ENCODE measurements around the gene PAWR. TPM values are rescaled to one million over a fixed set of nuclear protein-coding genes. Genes with fewer than 3 reads are reported as not detected.

Gene PAWR
- total and polyA plus RNA-seq, 10 of the 15 experiments (the other 5 are each of a cell fraction or from before 2014, with no cell fraction given): 8.1 to 70.6 (median 24.2) TPM

- peaks cover 78% of the 10 kb centered on the region for H3K79me2 ChIP-seq (ENCODE audit: control insufficient read depth, insufficient read depth, low read length)
- H3K9me3 ChIP-seq (replicated peaks; ENCODE audit: control insufficient read depth, insufficient read depth, low read length): no peaks in the 10 kb centered on the region
- SMC1A ChIA-PET (ENCODE audit: uncharacterized antibody, unreplicated experiment): interaction anchor here (1.1 to 3.7 kb wide), 7 partner anchors 9 to 254 kb away, joined by 3 to 9 read pairs (median 4); no protein-coding TSS in a partner anchor
- H3K9ac ChIP-seq (ENCODE audit: control insufficient read depth, insufficient read depth, low read length): no peak overlapping the region
- H3K4me2 ChIP-seq (ENCODE audit: control insufficient read depth, insufficient read depth): no peak overlapping the region; the same call in 1 of the 2 replicates
- in situ Hi-C loops (cut with MboI): loop anchor here (10.0 kb wide), 1 partner anchor 242 kb away; no protein-coding TSS in a partner anchor
- no peak overlapping the region for H2AFZ ChIP-seq (ENCODE audit: control insufficient read depth, low read depth, low read length)
- DNase-seq (ENCODE audit: low read depth, low spot score) (no peak), ATAC-seq (peak; percentile 19), FAIRE-seq (peak; percentile 7)
- H3K27me3 ChIP-seq (replicated peaks in 1 of 2; ENCODE audit: control insufficient read depth in 2 of 2, insufficient read depth in 2 of 2, low read length in 1 of 2): no peaks in the 10 kb centered on the region
- no peaks in the 10 kb centered on the region for H3K36me3 ChIP-seq (ENCODE audit: control insufficient read depth in 2 of 2, insufficient read depth in 2 of 2, low read length in 1 of 2)
- CTCF ChIA-PET: interaction anchor here (1.1 to 1.6 kb wide), 3 partner anchors 8 to 134 kb away, joined by 3 to 6 read pairs (median 4); partner anchors contain the start of gene PAWR
- intact Hi-C loops (cut with micrococcal nuclease; ENCODE audit: unreplicated experiment): no loop called here
- no peak overlapping the region for H3K4me3 ChIP-seq
- RAD21 ChIA-PET (ENCODE audit: unreplicated experiment): interaction anchor here (0.7 to 1.2 kb wide), 6 partner anchors 8 to 136 kb away, joined by 3 to 5 read pairs (median 3); no protein-coding TSS in a partner anchor
- TF ChIP-seq POLR2AphosphoS5 (IDR thresholded peaks at IDR 0.05; ENCODE audit: low read length) (no peak), HDAC2 (IDR thresholded peaks at IDR 0.05) (no peak), ZBTB11 (CRISPR knock-in tag; IDR thresholded peaks at IDR 0.05) (no peak), RELA (IDR thresholded peaks at IDR 0.05; ENCODE audit: borderline replicate concordance, partially characterized antibody) (no peak), BACH1 (IDR thresholded peaks at IDR 0.05; ENCODE audit: borderline replicate concordance) (peak; percentile 35; the same call in 1 of the 2 replicates)
- peaks cover 5% of the 10 kb centered on the region; the same call in 1 of the 2 replicates for H3K4me1 ChIP-seq (ENCODE audit: control insufficient read depth, insufficient read depth, low read length)
- no peaks in the 10 kb centered on the region for H4K20me1 ChIP-seq (ENCODE audit: control insufficient read depth, insufficient read depth)
- no peak overlapping the region for H3K27ac ChIP-seq (ENCODE audit: control insufficient read depth, insufficient read depth)
- WGBS (ENCODE audit: insufficient coverage, insufficient replicate concordance, low lambda C conversion rate, missing lambda C conversion rate): 41% methylated on average over 1 of the region's 1 CpG
- no TSS peak for BruUV-seq (replicated peaks)
- POLR2A ChIA-PET: interaction anchor here (1.1 kb wide), 1 partner anchor 8 kb away, joined by 3 read pairs; the partner anchor contains the start of gene PAWR
Observed at GRCh38 chr12:79682593-79682992, 8.2 kb downstream of the PAWR start.
